Measurements from ENCODE around the gene NSUN2.
"Not testable (repeated sequence)": the region's sequence is repeated elsewhere in the genome, so short reads cannot be mapped to it uniquely, and the experiment has no call there.

The NSUN2 gene

DNA sequence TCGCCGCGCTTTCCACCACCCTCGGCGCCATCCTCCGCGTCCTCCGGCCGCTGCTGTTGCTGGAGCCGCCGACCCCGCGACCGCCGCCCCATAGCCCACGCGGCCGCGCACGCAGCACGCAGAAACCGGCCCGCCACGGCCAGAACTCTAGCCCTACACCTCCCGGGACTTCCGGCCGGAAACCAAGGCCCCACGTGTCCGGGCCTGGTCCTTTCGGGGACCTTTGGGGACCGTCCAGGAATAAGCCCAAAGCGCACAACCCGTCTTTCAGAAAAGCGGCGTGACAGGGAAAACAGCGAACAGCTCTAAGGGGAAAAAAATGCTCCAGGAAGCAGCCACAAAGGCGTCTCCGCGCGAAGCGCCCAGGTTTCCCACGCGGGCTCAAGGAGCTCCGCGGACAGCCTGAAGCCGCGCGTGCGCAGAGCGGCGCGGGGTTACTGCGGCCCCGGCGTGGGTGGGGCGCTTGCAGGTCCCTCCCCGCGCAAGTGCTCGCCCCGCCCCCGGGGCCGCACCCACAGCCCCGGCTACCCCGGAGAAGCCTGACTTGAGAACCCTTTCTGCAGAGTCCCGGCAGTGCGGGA lies at the start of gene NSUN2, which contains the start of gene SRD5A1:
TSS of gene NSUN2 (minus strand) at position 157 of the 581 bp plus-strand sequence. CDS start at position 92, 65 bp downstream.
TSS of gene SRD5A1 (plus strand) at position 553 of the 581 bp plus-strand sequence. CDS start 137 bp downstream, outside the sequence.
- DNase-seq = peak; percentile 92

DNA sequence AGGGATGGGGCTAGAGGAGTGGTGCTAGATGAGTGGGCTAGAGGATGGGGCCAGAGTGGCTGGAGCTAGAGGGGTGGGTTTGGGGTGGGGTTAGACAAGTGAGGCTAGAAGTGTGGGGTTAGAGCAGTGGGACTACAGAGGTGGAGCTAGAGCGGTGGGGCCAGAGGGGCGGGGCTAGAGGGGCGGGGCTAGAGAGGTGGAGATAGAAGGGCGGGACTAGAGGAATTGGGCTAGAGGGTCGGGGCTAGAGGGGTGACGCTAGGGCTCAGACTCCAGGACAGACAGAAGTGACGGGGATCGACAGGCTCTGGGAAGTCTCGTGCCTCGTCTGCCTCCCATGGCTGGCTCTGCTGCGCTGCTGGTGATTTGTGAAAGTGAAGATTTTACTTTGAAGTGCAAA lies 49.4 kb upstream of the NSUN2 start:
- no peak for DNase-seq

DNA sequence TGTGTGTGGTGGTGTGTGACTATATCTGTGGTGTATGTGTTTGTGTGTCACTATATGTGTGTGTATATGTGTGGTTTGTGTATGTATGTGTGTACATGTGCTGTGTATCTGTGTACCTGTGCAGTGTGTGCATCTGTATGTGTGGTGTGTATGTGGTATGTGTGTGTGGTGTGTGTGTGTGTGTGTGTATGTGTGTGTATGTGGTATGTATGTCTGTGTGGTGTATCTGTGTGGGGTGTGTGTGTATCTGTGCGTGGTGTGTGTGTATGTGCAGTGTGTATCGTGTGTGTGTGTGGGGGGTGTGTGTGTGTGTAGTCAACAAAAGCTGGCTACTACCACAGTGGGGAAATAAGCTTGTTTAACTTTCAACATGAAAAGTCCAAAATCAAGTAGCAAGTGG lies 48.8 kb upstream of the NSUN2 start:
- no peak for DNase-seq

DNA sequence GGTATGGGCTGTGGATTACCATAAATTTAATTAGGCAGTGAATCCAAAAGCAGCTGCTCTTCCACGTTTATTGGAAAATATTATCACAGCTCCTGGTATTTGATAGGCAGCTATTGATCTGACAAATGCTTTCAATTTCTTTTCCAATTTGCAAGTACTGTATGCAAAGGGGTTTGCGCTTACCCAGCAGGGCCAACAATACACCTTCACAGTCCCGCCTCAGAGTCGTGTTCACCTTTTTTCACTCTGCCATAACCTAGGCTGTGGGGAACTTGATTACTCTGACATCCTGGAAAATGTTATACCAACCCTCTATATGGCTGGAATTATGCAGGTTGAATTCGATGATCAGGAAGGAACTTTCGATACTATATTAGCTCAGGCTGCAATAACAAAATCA lies 48.1 kb upstream of the NSUN2 start:
- DNase-seq = no peak

DNA sequence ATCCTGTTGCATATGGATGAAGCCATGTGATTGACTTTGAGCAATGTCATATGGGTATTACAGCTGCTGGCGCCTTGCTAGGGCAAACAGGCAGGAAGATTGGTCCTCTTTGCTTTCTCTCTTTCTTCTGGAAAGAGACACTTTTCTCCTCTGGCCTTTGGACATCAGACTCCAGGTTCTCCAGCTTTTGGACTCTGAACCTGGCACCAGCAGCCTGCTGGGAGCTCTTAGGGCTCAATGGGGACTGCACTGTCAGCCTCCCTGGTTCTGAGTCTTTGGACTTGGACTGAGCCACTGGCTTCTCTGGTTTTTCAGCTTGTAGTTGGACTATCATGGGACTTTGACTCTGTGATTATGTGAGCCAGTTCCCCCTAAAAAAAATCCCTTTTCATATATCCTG lies 45.5 kb upstream of the NSUN2 start:
- DNase-seq = no peak

DNA sequence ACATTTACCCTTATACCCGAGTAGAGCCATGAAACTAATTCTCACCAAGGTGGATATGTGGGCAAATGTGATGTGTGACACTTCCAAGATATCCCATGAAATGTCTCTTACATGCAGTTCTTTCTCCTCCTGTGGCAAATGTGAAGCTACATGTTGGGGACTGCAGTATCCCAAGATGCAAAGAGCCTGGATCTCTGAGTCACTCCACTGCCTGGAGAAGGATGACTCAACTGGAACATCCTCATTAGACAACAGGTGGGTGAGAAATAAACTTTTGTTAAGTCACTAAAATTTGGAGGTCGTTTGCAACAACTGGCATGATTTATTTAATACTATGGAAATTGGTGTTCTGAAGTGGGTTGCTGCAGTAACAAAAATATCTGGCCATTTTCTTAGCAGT lies 43.9 kb upstream of the NSUN2 start:
- DNase-seq = no peak

DNA sequence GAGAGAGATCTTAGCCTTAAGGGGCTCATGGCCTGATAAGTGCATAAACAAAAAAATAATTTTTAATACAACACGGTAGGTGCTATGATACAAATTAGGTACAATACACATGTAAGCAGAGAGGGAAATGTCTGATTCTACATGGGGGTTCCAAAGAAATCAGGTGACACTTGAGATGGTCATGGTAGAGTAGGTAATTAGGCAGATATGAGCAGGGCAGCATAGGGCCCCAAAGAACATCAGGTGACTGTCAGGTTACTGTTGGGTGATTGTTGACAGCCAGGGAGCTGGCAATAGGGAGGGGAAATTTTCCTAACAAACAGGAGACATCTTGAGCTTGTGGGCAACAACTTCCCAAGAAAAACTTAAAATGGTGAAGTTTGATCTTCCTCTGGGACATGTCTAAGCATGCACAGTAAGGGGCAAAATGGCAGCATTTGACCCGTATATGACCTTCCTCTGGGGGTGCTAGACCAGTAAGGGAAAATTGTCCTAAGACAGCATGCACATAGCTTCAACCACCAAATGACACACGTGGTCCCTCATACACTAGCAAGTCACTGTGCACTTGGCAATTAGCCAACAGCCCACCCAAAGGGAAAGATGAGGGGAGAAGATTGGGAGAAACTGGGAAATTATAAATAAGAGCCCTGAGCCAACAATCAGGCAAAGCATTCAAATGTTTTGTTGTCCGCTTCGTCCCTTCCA lies 43.1 kb upstream of the NSUN2 start:
- peak; percentile 18 for DNase-seq

DNA sequence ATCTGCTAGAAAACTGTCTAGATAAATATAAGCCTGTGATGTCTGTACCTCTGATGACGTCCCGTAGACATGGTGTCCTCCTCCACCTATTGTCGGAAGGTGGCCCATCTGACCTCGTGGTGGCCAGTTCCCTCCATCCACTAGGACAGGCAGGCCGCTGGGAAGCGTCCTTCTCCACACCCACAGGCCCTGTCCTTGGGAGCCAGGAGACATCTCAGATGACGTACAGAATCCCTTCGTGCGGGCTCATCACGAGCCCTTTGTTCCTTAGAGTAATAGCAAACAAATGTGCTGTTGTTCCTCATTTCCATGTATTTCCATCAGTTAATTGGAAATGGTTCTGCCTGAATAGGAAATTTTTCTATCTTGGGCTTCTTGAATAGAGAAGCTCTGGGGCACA lies 42.0 kb upstream of the NSUN2 start:
- DNase-seq = no peak

DNA sequence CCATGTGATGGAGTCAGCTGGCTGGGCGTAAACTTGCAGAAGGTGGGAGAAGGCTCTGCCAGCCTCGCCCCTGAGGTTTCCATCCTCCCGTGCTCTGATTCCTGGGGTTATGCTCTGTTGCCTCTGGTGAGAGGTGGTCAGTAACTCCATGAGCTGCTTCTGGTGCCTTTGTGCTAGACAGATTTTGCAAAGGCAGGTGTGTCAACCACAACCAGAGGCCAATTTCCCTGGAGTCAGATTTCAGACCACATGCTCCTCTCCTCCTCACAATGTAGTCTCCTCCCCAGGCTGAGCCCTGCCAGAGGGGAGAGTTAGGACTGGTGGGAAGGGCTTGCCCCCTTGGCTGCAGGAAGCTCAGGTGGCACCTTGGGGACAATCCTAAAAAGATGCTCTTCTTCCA lies 41.6 kb upstream of the NSUN2 start:
- no peak for DNase-seq

DNA sequence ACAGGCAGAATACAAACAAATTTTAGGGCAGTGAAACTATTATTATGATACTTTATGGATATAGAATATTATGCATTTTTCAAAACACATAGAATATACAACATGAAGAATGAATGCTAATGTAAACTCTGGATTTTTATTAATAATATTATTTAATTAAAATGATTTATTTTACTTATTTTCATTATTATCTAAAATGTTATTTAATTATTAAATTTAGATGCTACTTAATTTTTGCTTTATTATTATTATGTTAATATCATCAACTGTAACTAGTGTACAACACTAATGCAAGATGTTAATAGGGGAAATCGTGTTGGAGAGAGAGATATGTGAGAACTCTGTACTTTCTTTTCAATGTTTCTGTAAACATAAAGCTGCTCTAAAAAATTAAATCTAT lies 41.1 kb upstream of the NSUN2 start:
- no peak for DNase-seq

DNA sequence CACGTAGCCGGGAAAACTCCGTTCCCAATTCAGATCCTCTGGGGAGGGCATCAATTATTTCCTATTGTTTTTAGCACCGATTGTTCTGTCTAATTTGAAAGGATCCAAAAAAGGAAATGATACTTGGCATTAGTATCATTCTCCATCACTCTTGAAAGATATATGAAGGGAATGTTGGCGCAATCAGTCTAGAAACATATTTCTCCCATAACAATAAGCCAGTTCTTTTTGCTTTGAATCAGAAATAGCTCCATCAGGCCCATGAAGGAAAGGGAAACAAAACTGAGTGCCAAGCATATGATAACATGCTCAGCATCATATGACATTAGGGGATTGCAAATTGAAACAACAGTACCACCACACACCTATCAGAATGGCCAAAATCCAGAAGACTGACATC lies 40.2 kb upstream of the NSUN2 start:
- no peak for DNase-seq

DNA sequence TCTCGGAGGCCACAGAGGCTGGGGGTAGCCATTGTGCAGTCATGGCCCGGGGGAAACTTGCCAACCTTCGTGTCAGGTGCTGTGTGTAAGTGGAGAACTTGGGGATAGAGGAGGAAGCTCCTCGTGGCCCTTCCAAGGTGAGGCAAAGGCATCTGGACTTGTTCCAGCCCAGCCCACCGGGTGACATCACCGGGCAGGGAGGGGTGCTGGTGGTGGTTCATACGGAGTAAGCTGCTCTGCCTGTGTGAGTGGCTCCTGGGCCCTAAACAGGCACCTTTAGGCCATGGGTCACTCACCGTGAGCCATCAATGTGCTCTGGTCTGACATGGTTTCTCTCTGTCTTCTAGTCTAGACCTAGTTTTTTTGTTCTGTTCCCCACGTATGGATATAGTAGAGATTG lies 35.9 kb upstream of the NSUN2 start:
- not testable (repeated sequence) for DNase-seq

DNA sequence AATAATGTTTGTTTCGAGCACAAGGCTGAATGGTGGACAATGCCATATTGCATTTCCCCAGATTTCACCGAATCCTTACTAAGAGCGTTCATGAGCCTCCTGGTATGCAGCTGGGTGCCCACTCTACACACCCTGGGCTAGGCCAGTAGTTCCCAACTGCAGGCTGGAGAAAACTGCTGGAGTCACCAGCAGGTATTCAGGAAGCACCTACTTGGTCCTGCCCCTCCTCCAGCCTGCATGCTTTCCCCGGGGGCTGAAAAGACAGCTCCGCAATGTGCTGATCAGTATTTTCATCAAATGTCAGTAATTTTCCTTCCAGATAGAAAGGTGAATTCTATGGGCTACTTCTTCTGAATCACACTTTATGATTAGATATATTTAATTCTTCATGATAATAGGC lies 34.8 kb upstream of the NSUN2 start:
- DNase-seq = no peak

DNA sequence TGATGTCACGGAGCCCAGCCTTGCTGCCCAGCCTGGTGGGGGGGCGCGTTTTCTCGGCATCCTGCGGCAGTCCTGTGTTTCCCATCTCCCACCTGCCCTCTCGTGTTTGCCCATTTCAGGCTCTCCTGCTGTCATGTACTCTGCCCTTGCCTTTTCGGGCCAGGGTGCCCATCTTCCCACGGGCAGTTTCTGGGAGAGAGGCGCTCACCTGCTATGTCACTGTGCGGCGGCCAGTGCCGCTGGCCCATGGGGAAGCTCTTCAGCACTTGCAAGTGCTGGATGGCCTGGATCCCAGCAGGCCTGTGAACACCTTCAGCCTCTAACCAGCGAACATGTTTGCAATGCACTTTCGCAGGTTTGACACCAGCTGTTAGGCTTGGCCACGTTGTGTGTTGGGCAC lies 33.9 kb upstream of the NSUN2 start:
- DNase-seq = no peak

DNA sequence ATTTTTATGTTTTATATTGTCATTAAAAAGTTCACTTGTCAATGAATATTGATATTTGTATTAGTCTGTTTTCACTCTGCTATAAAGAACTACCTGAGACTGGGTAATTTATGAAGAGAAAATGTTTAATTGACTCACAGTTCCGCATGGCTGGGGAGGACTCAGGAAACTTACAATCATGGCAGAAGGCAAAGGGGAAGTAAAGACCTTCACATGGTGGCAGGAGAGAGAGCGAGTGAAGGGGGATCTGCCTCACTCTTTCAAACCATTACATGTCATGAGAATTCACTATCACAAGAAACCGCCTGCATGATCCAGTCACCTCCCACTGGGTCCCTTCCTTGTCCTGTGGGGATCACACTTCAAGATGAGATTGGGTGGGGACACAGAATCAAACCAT lies 27.8 kb upstream of the NSUN2 start:
- no peak for DNase-seq

DNA sequence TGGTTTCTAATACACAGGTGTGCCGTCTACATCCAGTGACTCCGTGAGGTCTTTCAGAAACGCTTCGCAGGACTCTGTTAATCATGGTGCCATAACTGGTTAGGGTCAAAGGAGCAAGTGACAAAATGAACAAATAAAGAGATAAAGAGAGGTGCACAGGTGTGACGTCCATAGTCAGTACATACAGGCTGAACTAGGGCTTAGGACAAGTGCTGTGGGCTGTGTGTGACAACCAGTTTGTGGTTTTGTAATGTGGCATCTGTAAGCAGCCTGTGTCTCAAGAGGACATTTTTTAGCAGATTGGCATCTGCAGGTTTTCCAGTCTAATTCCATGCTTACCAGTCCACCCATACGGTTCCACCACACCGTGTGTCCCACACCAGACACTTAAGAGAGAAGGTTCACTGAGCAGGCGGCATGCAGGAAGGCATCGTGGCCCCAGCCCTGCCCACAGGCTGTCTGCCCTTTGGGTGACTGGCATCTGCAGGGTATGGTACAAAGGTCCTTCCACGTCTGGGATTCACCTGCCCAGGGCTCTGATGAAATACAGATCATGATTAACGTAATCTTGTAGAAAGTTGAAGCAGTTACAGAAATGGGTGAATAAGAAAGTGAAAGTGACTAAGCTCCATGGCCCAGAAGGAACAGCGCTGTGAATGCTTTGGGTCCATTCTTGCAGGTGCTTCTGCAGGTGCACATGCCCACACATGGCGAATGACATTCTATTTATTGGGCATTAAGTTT lies 27.3 kb upstream of the NSUN2 start:
- no peak for DNase-seq

DNA sequence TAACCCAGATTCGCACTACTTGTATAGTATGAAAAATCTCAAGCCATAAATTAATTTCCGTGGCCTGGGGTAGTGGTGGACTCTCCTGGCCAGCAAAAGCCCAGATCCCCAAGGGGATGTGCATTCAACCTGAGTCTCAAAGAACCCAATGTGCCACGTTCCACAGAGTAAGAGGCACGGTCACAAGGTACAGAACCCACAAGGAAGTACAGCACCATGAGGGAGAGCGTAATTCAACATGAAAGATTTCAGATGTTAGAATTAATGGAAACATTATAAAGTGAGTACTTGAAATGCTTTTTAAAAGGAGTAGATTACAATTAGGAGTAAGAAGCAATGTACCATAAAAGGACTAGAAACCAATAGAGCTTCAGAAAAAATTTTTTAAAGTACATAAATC lies 23.8 kb upstream of the NSUN2 start:
- no peak for DNase-seq

DNA sequence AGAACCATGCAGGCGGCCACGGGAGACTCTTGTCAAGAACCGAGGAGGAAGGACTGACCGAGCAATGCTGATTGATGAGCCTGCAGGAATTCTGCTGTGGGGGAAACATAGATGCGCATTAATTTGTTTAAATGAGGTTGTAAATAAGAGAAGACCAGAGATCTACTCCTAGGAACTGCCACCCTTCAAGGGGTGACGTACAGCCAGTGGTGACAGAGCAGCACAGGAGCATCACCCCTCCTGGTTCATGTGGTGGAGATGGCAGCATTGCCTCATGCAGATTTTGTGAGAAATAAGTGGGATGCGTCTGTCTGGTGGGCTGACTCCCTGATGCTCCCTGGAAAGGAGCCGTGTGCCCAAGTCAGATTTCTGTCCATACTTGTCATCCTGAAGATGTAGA lies 22.6 kb upstream of the NSUN2 start:
- DNase-seq = no peak

DNA sequence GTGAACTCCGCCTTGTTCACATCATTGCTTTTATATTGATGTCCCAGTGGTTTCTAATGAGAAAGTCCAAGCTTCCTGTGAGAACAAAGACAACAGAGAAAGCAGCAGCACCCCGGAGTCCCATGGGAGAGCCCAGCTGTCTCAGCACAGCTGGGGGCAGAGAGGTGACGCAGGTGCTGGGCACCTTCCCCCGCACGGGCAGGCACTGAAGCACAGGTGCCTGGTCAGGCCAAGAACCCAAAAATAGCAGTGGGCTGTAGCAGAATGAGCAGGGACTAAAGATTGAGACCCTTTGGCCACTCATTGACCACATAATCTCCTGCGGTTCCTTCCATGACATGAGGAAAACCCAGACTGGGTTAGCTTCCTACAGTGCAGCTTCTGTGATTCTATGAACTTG lies 19.2 kb upstream of the NSUN2 start:
- DNase-seq = no peak

DNA sequence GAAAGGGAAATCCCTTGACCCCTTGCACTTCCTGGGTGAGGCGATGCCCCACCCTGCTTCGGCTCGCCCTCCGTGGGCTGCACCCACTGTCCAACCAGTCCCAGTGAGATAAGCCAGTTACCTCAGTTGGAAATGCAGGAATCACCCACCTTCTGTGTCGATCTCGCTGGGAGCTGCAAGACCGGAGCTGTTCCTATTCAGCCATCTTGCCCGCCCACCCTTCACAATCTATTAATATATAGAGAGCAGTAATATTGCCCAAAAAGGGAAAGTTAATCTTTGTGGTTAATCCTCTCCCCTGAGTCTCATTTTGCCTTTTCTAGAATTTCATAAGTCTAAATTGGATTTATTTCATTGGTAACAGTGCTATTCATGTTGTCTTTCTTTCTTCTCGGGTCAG lies 16.8 kb upstream of the NSUN2 start:
- no peak for DNase-seq

DNA sequence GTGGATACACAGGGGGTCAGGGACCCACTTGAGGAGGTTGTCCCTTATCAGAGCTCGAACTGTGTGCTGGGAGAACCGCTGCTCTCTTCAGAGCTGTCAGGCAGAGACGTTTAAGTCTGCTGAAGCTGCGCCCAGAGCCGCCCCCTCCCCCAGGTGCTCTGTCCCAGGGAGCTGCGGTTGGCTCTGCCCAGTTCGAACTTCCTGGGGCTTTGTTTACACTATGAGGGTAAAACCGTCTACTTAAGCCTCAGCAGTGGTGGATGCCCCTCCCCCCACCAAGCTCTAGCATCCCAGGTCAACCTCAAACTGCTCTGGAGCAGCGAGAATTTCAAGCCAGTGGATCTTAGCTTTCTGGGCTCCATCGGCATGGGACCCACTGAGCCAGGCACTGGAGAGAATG lies 16.3 kb upstream of the NSUN2 start:
- no peak for DNase-seq

DNA sequence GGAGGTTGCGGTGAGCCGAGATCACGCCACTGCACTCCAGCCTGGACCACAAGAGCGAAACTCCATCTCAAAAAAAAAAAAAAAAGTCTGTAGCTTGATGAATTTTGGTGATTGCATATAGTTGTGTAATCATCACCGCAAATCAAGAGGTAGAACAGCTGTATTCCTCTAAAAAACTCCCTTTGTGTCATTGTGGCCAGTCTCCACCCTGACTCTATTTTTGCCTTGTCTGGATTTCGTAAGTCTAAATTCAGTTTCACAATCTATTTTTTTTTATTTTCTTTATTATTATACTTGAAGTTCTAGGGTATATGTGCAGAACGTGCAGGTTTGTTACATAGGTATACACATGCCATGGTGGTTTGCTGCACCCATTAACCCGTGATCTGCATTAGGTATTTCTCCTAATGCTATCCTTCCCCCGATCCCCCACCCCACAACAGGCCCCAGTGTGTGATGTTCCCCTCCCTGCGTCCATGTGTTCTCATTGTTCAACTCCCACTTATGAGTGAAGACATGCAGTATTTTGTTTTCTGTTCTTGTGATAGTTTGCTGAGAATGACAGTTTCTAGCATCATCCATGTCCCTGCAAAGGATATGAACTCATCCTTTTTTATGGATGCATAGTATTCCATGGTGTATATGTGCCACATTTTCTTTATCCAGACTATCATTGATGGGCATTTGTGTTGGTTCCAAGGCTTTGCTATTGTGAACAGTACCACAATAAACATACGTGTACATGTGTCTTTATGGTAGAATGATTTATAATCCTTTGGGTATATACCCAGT lies 12.9 kb upstream of the NSUN2 start:
- not testable (repeated sequence) for DNase-seq

DNA sequence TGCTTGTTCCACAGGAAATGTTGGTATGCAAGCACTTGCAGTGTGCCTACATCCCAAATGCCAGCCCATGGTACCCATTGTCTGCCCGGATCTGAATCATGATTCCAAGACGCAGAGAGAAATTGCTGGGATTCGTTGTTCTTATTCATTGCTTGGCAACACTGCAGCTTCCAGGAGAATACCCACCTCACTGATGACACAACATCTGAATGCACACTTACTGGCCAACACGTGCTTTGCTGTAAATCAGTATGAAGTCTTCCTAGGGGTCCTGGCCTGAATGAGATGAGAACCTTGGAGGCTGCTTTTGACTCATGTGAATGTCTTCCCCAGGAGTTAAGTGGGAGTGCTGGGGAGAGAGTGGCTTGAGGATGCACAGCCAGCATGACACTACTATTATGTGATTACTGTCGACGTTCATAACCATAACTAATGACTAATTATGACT lies 12.0 kb upstream of the NSUN2 start:
- no peak for DNase-seq

All from hematopoietic multipotent progenitor cell treated with erythropoietin and hydrocortisone succinate and interleukin-3 and kit ligand, for 8 days (in vitro differentiated cells).